ENCODE results near the gene ORMDL3.
"Not testable (repeated sequence)": the region's sequence is repeated elsewhere in the genome, so short reads cannot be mapped to it uniquely, and the experiment has no call there.

The ORMDL3 gene

GRCh38 chr17:39948489-39948828 is 21.1 kb upstream of the ORMDL3 start:
- FAIRE-seq, result not testable (repeated sequence)

GRCh38 chr17:39946551-39947330 is 19.3 kb upstream of the ORMDL3 start:
- no peak for FAIRE-seq

- no peak for FAIRE-seq
Measured at GRCh38 chr17:39944393-39944711, 17.0 kb upstream of the ORMDL3 start.

GRCh38 chr17:39943702-39944392 is 16.4 kb upstream of the ORMDL3 start:
- no peak for FAIRE-seq

GRCh38 chr17:39939588-39940419 is 12.4 kb upstream of the ORMDL3 start:
- FAIRE-seq, result no peak

GRCh38 chr17:39939106-39939505 is 11.7 kb upstream of the ORMDL3 start:
- FAIRE-seq, result no peak

GRCh38 chr17:39938140-39938869 is 10.9 kb upstream of the ORMDL3 start:
- FAIRE-seq, result no peak

GRCh38 chr17:39937447-39937846 is 10.0 kb upstream of the ORMDL3 start:
- no peak for FAIRE-seq

GRCh38 chr17:39935909-39936308 is 8.5 kb upstream of the ORMDL3 start:
- FAIRE-seq, result no peak

- no peak for FAIRE-seq
Measured at GRCh38 chr17:39934324-39934723, 6.9 kb upstream of the ORMDL3 start.

GRCh38 chr17:39933912-39934311 is 6.5 kb upstream of the ORMDL3 start:
- no peak for FAIRE-seq

- FAIRE-seq, result no peak
Measured at GRCh38 chr17:39929646-39930407, 2.4 kb upstream of the ORMDL3 start.

GRCh38 chr17:39928858-39929645 is 1.7 kb upstream of the ORMDL3 start:
- no peak for FAIRE-seq

- FAIRE-seq, result no peak
Measured at GRCh38 chr17:39927929-39928857, 792 bp upstream of the ORMDL3 start.

GRCh38 chr17:39926588-39927100 is 757 bp downstream of the ORMDL3 start:
- FAIRE-seq, result no peak

- no peak for FAIRE-seq
Measured at GRCh38 chr17:39926135-39926587, 1.2 kb downstream of the ORMDL3 start.

GRCh38 chr17:39925282-39926134 is 1.9 kb downstream of the ORMDL3 start:
- FAIRE-seq, result no peak

- no peak for FAIRE-seq
Measured at GRCh38 chr17:39924691-39925055, 2.7 kb downstream of the ORMDL3 start.

All from TTC549 (cell line).